ENCODE results near the gene U2AF1. TPM values are rescaled to one million over a fixed set of nuclear protein-coding genes. Genes with fewer than 3 reads are reported as not detected.
A peak's percentile ranks its signal among the peaks of the same experiment; 100 is the strongest.
"Not testable (repeated sequence)": the region's sequence is repeated elsewhere in the genome, so short reads cannot be mapped to it uniquely, and the experiment has no call there.

U2AF1 gene
- total RNA-seq, 1 donor from 2014 or later, result 11.6 TPM

DNA sequence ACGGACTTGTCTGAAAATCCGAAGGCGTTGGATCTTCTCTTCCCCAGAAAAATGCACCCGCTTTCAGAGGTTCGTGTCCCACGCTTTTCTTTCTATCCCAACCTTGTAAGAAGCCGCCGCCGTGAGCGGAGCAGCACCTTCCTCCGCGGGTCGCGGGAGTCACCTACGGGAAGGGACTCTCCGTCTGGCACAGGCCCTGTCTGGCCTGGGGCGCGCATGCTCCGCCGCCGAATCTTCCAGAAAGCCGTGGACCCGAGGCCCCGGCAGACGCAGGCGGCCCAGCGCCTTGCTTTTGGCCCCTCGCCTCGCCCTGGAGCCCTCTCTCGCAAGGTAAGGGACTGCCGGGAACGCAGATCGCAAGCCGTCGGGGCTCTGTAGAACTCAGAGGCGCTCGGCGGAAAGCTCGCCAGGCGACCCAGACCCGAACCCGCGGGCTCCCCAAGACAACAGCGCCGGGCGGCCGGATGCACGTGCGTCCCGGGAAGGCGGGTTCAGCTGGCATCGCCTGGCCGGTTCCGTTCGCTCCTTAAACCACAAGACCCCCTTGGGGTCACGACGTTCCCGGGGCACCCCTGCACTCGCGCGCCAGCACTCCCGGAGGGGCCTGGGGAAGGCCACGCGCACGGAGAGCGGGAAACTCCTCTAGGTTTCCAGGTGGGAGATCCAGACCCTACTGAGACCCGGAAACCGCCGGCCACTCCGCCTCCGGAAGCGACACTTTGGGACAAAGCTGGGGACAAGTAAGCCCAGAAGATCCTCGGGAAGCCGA is 32.8 kb downstream of the U2AF1 start:
- intact Hi-C loops (cut with micrococcal nuclease), result not testable (repeated sequence)

DNA sequence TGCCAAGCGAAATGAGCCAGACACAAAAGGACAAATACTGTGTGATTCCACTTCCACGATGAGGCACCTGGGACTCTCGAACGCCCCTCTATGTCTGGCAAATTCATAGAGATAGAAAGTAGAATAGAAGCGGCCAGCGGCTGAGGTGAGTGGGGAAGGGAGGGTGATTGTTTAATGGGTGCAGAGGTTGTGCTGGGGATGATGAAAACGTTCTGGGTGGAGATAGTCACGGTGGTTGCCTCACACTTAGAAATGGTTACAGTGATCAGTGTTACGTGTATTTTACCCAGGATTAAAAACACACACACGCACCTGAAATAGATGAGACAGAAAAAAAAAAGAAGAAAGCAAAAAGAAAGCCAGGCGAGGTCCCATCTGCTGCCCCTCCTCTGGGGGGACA is 34.6 kb downstream of the U2AF1 start:
- intact Hi-C loops (cut with micrococcal nuclease); H3K36me3 Mint-ChIP-seq (ENCODE audit: low read depth); H3K4me3 Mint-ChIP-seq (ENCODE audit: low read depth): not testable (repeated sequence)

More for the DNA sequence above, 32.8 kb downstream of the U2AF1 start:
- H3K9me3 Mint-ChIP-seq; H3K36me3 Mint-ChIP-seq (ENCODE audit: low read depth); H3K4me1 Mint-ChIP-seq (ENCODE audit: low read depth); H3K27me3 Mint-ChIP-seq (ENCODE audit: low read depth); DNase-seq (ENCODE audit: low spot score); H3K4me3 Mint-ChIP-seq (ENCODE audit: low read depth); H3K27ac Mint-ChIP-seq: not testable (repeated sequence)

DNA sequence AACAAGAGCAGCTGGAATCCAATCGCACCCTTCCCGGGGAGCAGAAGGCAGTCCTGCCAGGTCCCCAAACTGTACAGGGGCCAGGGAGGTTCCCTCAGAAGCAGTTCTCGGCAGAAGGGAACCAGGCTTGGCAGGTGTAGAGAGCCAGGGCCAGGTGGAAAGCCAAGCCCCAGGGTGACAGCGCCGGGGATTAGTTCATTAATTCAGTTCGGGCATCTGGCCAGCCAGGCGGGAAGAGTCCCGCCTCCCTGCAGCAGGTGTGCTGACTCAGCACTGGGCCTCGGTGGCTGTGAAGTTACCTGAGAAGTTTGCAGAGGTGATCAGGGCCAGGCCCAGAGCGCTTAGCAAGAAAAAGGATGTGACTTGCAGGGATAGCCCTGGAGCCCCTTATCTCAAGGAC is 37.7 kb downstream of the U2AF1 start:
- H3K4me3 Mint-ChIP-seq (ENCODE audit: low read depth); H3K27ac Mint-ChIP-seq; DNase-seq (ENCODE audit: low spot score); H3K36me3 Mint-ChIP-seq (ENCODE audit: low read depth); H3K4me1 Mint-ChIP-seq (ENCODE audit: low read depth); H3K9me3 Mint-ChIP-seq; intact Hi-C loops (cut with micrococcal nuclease); H3K27me3 Mint-ChIP-seq (ENCODE audit: low read depth): not testable (repeated sequence)

More for the DNA sequence above, 34.6 kb downstream of the U2AF1 start:
- H3K27me3 Mint-ChIP-seq (ENCODE audit: low read depth); DNase-seq (ENCODE audit: low spot score); H3K27ac Mint-ChIP-seq; H3K4me1 Mint-ChIP-seq (ENCODE audit: low read depth); H3K9me3 Mint-ChIP-seq: not testable (repeated sequence)

DNA sequence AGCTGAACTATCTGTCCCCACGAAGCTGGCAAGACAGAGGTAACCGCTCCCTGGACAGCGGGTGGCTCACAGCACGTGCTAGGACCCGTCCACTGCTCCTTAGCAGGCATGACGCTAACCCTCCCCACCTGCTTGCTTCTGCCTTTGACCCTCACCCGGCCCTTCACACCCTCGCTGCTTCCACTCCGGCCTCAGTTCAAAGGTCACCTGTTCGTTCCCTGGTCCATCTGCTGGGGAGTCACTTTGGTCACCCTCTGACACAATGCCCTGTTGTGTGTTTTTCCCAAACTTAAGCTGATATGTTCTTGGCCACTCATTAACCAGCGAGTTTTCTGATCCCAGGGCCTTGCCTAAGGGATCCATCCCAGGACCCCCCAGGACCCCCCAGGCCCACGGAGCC is 39.3 kb downstream of the U2AF1 start:
- DNase-seq (ENCODE audit: low spot score); H3K36me3 Mint-ChIP-seq (ENCODE audit: low read depth); H3K27ac Mint-ChIP-seq; H3K4me3 Mint-ChIP-seq (ENCODE audit: low read depth); H3K4me1 Mint-ChIP-seq (ENCODE audit: low read depth); H3K9me3 Mint-ChIP-seq; intact Hi-C loops (cut with micrococcal nuclease); H3K27me3 Mint-ChIP-seq (ENCODE audit: low read depth): not testable (repeated sequence)

DNA sequence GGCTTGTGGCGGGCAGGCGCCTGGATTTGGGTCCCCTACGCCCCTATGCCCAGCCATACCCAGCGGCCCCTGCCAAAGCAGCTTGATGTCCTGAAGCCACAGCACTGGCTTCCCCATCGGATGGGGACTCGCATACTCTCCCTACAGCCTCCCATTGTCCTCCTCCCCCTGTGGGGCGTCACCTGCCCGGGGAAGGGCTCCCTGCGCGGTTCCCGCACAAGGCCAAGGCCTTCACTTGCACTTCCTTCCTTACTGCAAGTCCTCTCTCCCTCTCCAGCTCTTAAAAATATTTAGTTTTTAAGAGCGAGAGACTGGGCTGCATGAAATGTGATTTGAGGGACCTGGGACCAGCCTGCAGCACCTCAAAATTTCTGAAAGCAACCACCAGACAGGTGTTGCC is 40.7 kb downstream of the U2AF1 start:
- H3K4me3 Mint-ChIP-seq (ENCODE audit: low read depth); H3K36me3 Mint-ChIP-seq (ENCODE audit: low read depth); H3K4me1 Mint-ChIP-seq (ENCODE audit: low read depth); H3K27ac Mint-ChIP-seq; H3K27me3 Mint-ChIP-seq (ENCODE audit: low read depth); H3K9me3 Mint-ChIP-seq; intact Hi-C loops (cut with micrococcal nuclease); DNase-seq (ENCODE audit: low spot score): not testable (repeated sequence)

DNA sequence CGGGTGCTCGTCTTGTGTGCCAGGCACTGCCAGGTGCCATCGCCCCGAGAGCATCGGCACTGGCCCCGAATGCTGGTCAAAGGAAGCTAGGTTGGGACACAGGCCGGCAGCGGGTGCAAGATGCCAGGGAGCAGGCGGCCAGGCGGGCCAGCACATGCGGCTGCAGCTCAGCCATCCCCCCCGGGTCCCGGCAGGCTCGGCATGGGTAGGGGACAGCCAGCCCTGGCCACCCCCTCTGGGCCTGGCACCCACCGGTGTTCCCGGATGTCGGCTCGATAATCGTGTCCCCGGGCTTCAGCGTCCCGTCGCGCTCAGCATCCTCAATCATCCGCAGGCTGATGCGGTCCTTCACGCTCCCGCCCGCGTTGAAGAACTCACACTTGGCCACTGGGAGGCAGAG is 41.4 kb downstream of the U2AF1 start:
- H3K4me1 Mint-ChIP-seq (ENCODE audit: low read depth); H3K27me3 Mint-ChIP-seq (ENCODE audit: low read depth); H3K27ac Mint-ChIP-seq; H3K36me3 Mint-ChIP-seq (ENCODE audit: low read depth); DNase-seq (ENCODE audit: low spot score); H3K4me3 Mint-ChIP-seq (ENCODE audit: low read depth); H3K9me3 Mint-ChIP-seq; intact Hi-C loops (cut with micrococcal nuclease): not testable (repeated sequence)

DNA sequence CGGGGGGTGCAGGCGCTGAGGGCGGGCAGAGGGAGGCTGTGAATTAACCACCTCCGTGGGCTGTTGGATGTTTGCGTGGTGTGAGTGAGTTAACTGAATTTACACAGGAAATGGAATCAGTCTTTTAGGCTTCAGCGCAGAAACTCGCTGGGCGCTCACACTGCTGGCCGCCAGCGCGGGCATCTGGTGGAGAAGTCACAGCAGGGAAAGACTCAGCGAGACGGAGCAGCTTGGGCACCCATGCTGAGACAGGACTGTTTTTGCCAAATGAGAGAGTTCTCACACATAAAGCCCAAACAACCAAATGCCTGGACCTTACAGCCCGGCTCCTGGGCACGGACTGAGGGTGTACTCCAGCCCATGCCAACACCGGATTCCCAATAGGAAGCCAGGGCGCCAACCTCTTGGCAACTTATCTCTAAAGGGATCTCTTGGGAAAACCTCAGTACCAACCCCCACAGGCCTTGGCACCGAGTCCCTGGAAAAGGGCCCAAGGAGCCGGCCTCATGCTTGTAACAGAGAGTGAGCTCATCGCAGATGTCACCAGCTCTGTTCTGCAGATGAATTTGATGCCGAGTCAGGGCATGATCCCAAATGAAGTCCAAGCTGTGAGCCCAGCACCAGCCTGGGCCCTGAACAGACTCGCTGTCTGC is 43.0 kb downstream of the U2AF1 start:
- H3K4me1 Mint-ChIP-seq (ENCODE audit: low read depth); H3K27ac Mint-ChIP-seq; intact Hi-C loops (cut with micrococcal nuclease); H3K27me3 Mint-ChIP-seq (ENCODE audit: low read depth); H3K4me3 Mint-ChIP-seq (ENCODE audit: low read depth); H3K36me3 Mint-ChIP-seq (ENCODE audit: low read depth); DNase-seq (ENCODE audit: low spot score); H3K9me3 Mint-ChIP-seq: not testable (repeated sequence)

DNA sequence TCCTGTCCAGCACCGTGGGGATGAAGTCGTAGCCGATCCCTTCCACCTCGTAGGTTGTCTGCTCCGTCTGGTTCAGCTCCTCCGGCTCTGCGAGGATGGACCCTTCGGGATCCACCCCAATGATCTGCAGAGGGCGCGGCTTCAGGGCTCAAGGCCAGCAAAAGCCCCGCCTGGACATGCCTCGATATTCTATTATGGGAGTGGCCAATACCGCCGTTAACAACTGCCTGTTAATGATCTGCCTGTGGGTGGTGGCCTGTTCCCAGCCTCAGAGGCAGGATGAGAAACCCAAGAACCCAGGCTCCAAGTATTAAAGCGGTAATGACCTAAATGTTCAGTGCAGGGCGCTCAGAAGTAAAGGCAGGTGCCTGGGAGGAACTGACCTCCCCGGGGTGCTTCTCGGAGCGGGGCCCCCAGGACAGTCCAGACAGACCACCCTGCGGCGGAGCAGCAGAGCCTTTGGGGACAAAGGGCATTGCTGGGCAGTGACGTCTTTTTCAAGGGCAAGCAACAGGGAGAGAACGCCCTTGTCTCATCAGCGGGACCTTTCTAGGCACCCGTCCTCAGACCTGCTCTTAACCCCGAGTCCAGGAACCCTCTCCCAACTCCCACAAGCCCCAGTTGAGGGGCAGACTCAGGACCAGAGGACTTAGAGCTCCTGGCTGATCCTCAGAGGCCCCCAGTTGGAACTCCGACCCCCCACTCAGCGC is 44.3 kb downstream of the U2AF1 start:
- H3K4me3 Mint-ChIP-seq (ENCODE audit: low read depth); H3K36me3 Mint-ChIP-seq (ENCODE audit: low read depth); H3K27me3 Mint-ChIP-seq (ENCODE audit: low read depth); H3K9me3 Mint-ChIP-seq; H3K27ac Mint-ChIP-seq; H3K4me1 Mint-ChIP-seq (ENCODE audit: low read depth); intact Hi-C loops (cut with micrococcal nuclease); DNase-seq (ENCODE audit: low spot score): not testable (repeated sequence)

DNA sequence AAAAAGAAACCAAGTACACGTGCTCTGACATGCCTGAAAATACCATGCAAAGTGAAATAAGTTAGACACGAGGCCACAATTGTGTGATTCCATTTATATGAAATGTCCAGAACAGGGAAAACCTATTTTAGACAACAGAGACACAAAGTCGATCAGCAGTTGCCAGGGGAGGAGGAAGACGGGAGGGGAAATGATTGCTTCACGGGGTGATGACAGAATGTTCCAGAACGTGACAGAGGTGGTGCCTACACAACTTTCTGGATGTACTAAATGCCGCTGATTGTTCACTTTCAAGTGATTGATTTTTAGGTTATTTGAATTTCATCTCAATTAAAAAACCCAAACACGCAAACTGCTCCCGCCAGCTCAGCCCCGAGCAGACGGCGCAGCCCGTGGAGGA is 54.3 kb downstream of the U2AF1 start:
- H3K27me3 Mint-ChIP-seq (ENCODE audit: low read depth); intact Hi-C loops (cut with micrococcal nuclease); H3K27ac Mint-ChIP-seq; H3K4me3 Mint-ChIP-seq (ENCODE audit: low read depth); H3K36me3 Mint-ChIP-seq (ENCODE audit: low read depth); DNase-seq (ENCODE audit: low spot score); H3K4me1 Mint-ChIP-seq (ENCODE audit: low read depth); H3K9me3 Mint-ChIP-seq: not testable (repeated sequence)

DNA sequence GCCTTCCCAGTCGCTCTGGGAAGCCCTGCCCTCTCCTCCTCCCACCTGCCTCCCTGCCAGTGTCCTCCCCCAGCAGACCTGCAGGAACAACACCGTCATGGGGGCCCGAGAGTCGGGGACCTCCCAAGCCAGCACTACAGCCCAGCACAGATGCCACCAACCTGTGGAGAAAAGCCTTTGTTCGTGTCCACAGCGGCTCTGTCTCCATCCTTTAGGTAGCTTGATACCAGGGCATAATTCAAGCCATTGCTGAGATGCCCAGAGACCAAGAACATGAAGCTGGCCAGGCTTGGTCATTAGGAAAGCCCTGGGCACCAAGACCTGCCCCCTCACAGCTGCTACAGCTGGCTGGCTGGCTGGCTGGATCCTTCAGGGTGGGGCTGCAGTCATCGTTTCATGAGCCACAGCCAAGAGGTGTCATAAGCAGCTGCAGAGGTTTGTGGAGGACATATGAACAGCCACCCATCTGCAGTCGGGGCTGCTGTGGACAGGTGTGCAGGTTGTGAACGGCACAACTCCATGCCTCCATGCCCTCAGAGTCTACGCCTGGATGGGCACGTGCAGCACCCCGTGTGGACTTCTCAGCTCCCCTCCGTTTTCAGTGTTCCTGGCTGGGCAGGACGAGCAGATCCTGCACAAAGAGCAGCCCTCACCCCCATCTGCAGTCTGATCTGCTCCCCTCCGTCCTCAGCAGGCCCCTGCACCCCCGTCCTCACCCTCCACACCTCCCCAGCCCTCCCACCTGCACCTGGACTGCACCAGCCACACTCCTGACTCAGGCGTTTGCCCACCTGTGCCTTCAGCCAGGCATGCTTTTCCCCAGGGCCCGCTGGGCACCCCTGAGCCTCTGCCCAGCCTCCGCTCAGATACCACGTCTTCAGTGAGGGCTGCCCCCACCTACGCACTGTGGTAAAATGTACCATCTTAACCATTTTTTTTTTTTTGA is 61.2 kb downstream of the U2AF1 start:
- H3K9me3 Mint-ChIP-seq; H3K27me3 Mint-ChIP-seq (ENCODE audit: low read depth); DNase-seq (ENCODE audit: low spot score); H3K36me3 Mint-ChIP-seq (ENCODE audit: low read depth); intact Hi-C loops (cut with micrococcal nuclease); H3K4me1 Mint-ChIP-seq (ENCODE audit: low read depth); H3K4me3 Mint-ChIP-seq (ENCODE audit: low read depth); H3K27ac Mint-ChIP-seq: not testable (repeated sequence)

DNA sequence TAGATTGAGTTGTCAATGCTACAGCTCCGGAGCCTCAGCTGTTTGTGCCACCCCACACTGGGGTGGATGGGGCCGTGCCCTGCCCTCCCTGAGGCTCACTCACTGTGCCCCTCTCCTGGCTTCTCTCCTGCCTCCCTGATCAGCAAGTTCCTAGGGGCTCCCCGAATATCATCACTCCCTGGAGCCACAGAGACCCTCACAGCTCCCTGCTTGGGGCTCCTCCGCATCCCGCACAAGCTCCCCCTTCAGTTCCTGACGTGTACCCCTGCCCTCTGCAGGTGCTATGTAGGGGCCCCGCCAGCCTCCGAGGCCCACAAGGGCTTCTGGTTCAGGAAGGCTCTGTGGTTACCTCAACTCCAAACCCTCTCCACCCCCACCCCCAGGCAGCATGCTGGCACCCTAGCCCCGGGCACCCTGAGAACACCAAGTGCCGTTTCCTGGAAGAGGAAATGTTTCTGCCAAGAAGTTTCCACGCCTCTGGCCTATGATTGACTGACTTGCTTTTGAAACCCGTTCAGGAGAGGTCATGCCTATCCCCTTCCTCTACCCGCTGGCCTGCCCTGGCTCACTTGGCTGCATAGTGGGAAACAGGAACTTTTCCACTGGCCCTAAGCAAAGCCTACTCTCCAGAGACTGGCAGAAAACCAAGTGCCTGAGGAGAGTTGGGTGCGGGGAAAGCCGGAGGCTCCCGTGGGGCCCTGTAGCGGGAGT is 62.0 kb downstream of the U2AF1 start:
- H3K4me1 Mint-ChIP-seq (ENCODE audit: low read depth); H3K4me3 Mint-ChIP-seq (ENCODE audit: low read depth); DNase-seq (ENCODE audit: low spot score); H3K9me3 Mint-ChIP-seq; H3K36me3 Mint-ChIP-seq (ENCODE audit: low read depth); H3K27me3 Mint-ChIP-seq (ENCODE audit: low read depth); intact Hi-C loops (cut with micrococcal nuclease): not testable (repeated sequence)
- peak overlapping the region; percentile 72 for H3K27ac Mint-ChIP-seq

DNA sequence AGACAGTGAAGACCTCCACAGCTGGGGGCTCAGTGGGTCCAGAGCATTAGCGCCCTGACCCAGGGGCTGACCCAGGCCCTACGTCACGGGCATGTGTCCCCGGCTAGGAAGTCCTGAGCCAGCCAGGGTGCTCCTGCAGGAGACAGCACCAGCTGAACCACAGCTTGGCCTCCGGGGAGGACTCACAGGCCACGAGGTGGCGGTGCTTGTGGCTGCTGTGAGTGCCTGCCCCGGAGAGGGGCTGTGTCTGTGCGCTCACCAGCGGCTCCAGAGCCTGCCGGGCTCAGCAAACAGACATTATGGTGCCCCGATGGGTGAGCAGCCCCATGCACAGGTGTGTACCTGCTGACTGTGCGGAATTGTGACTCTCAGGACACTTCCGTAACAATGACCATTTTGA is 62.8 kb downstream of the U2AF1 start:
- H3K27me3 Mint-ChIP-seq (ENCODE audit: low read depth); H3K4me1 Mint-ChIP-seq (ENCODE audit: low read depth); intact Hi-C loops (cut with micrococcal nuclease); H3K36me3 Mint-ChIP-seq (ENCODE audit: low read depth); DNase-seq (ENCODE audit: low spot score); H3K27ac Mint-ChIP-seq; H3K4me3 Mint-ChIP-seq (ENCODE audit: low read depth); H3K9me3 Mint-ChIP-seq: not testable (repeated sequence)

Measured in activated T-helper 2 cell treated with anti-CD3 and anti-CD28 coated beads, Interferon-gamma antibody, Interleukin-2, Interleukin-4, amounts not matched to agents 10 μg/mL and 5 μg/mL and 100 μg/mL, durations not matched to agents 14 hours and 24 hours and 36 hours (primary cell).